GM19452 (cell line): ENCODE results near the gene ASCL5.
"Not testable (repeated sequence)": the region's sequence is repeated elsewhere in the genome, so short reads cannot be mapped to it uniquely, and the experiment has no call there.

Experiments
- ATAC-seq: cut with Tn5 transposase; IDR thresholded peaks from one replicate; pipeline ENCODE4 v1.9.1; 2021; ENCODE audit not compliant: unreplicated experiment

Gene ASCL5, protein sequence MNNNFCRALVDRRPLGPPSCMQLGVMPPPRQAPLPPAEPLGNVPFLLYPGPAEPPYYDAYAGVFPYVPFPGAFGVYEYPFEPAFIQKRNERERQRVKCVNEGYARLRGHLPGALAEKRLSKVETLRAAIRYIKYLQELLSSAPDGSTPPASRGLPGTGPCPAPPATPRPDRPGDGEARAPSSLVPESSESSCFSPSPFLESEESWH

DNA sequence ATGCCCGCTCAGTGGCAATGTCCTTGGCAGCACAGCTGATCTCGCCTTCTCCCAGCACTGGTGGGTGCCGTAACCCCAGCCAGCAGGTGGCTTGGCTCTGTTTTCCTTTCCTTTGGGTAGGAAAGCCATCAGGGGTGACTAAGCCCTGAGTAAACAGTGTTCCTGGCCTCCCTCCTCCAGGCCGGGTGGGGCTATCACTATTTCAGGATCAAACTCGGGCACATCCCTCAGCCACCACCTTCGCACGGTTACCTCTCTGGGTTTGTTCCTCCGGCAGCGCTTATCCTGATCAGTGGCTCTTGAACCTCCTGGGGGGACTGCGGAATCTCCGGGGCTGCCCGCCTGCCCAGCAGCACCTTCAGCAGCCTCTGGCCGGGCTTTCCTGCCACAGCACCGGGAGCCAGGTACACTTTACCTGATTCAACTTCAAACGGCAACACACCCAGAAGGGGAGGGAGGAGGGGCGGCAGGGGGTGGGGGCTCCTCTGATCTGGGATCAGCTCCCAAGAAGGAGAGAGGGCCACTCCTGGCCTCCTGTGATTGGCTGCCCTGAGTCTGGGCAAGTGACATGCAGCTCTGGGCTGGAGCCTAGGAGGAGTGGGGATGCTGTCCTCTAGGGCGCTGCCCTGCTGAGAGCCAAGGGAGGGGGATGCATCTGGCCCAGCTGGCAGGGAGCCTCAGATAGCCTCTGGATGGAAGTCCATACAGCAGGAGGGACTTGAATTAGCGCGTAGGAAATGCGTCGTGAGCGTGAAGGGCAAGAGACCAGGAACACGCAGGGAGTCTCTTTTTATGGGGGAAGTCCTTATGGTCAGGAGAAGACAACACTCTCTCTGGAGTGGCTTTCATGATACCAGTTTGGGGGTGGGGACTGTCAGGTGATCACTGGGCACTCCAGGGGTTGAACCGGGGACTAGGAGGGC, at the start of gene ASCL5:
TSS of gene ASCL5 (minus strand) at position 353 of the 923 bp plus-strand sequence. CDS start 11,812 bp downstream, outside the sequence.
- no peak for ATAC-seq

DNA sequence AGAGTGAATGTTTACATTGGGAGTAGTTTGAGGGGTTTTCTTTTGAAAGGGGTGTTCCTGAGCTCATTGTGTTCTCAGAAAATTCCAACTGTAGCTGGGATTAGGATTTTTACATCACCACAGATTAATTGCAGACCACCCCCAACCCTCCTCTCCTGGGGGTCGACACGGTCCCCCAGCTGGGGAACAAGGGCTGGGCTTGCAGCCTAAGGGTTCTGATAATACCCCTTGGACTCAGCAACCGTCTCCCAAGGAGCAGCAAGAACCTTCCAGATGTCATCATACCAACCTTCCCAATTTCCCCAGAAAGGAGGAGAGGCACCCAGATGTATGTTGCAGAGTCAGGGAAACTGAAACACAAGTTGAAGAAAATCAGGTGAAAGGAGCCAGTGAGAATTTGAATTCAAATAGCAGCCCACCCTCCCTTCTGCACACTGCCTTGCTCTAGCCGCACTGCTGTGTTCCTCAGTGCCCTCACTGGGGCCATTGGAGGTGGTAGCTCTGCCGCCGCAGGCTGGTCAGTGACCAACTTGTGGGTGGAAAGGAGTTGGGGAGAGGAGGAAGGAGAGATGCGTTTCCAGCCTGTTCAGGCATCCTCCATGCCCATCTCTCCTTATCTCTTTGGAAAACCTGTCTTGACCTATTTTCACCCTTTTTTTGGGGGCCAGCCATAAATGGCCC, 49.0 kb upstream of the ASCL5 start:
- ATAC-seq = no peak

DNA sequence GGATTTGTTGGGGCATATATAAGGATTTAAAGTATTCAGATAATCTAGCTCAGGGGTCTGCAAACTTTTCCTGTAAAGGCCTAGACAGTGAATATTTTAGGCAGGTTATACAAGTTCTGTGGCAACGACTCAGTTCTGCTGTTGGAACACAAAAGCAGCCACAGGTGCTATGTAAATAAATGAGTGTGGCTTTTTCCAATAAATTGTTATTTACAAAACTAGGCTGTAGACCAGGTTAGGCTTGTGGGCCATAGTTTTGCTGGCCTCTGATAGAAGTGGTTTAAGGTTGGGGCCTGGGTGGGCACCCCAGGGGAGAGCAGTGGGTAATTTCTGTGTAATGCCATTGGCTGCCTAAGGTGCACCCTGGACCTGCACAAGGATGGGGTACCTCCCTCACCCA, 46.8 kb upstream of the ASCL5 start:
- no peak for ATAC-seq

GRCh38 chr1:201172999-201173610, 46.1 kb upstream of the ASCL5 start:
- ATAC-seq = no peak

GRCh38 chr1:201172326-201172725, 45.3 kb upstream of the ASCL5 start:
- ATAC-seq = no peak

GRCh38 chr1:201171063-201172036, 44.4 kb upstream of the ASCL5 start:
- peak; percentile 35 for ATAC-seq

DNA sequence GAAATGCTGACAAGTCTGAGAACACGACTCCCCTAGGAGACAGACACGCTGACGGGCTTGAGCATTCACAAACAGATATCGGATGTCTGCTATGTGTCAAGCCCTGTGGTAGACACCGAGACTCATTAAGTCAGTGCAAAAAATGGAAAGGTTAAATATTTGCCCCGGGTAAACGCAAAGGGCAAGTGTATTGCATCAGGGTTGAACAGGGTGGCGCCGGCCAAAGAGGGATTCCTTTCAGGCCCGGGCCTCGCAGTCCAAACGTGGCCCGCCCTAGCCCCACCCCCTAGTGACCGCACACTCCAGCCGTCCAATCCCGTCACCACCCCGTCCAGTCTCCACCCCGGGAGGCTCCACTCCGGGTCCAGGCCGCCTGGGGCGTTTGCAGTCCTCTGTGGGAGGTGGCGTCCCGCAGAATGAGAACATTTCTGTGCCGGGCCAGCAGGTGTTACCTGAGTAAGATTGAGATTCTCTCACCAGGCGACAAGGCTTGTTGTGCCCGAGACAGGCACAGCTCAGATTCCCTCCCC, 43.6 kb upstream of the ASCL5 start:
- peak; percentile 96 for ATAC-seq

DNA sequence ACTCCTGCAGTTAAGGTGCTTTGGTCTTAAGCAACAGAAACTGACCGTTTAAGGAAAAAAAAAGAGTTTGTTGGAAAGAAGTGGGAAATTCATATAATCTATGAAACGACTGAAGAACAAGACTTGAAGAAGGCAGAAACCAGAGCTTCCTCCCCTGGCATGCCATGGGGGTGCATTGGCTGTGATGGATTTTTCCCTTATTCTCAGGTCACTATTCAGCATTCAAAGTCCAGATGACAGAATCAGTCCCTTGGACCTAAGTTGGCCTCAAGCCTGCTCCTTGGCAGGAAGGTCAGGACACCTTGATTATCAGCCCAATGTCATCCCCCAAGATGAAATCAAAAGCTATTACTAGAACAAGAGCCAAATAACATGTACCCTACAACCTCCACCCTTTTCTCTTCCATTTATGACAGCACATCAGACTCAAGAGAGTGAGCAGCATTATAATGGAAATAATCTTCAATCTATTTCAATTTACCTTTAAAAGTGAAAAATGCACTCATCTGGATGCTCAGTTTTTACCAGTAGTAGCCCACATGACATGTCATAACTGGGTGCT, 43.1 kb upstream of the ASCL5 start:
- ATAC-seq = no peak

DNA sequence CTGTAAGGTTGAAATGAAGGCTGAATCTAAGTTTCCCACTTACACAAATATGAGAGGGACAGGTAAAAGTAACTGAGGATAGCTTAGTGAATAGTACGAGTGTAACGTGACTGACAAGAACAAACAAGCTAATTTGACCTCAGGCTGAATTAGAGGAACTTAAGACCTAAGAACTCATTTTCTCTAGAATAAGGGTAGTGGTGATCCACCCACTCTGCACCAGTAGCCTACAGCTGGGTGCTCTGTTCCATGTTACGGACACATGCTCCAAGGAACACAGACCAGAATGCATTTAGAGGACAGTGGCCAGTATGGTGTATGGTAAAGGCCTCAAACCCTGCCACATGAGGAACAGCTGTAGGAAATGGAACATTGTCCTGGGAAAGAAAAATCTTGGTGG, 42.2 kb upstream of the ASCL5 start:
- ATAC-seq = no peak

GRCh38 chr1:201167041-201167991, 40.3 kb upstream of the ASCL5 start:
- ATAC-seq = no peak

DNA sequence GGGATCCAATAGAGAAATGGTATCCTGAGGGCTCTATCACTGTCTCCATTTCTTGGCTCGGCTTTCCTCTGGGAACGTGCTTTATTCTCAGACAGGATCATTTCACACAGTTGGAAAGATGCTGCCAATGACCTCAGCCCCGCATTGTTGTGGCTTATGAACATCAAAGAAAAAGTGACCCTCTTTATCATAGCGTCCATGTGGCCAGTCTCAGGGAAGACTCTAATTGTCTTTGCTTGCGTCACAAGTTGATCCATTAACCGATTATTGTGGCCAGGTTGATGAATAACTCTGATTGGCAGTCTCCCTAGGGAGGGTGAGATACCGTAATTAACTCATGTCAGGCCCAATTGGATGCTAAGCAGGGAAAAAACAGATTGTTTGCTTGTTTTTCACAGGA, 37.7 kb upstream of the ASCL5 start:
- no peak for ATAC-seq

GRCh38 chr1:201163707-201164106, 36.7 kb upstream of the ASCL5 start:
- ATAC-seq = no peak

GRCh38 chr1:201163036-201163435, 36.1 kb upstream of the ASCL5 start:
- ATAC-seq = not testable (repeated sequence)

- ATAC-seq = no peak
Observed at GRCh38 chr1:201157949-201158348, 31.0 kb upstream of the ASCL5 start.

DNA sequence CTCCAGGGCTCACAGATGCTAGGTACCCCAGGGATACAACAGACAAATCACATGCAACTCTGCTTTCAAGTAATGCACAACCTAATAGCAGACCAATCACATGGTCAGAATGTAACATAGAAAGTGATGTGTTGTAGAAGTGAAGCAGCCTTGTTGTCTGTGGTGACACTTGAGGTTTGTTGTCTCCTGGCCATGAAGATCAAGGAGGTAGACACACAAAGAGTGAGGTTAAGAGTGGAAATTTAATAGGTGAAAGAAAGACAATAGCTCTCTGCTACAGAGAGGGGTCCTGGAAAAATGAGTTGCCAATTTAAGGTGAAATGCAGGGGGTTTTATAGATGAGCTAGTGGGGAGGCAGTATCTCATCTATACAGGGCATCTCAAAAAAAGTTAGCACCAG, 29.8 kb upstream of the ASCL5 start:
- no peak for ATAC-seq

DNA sequence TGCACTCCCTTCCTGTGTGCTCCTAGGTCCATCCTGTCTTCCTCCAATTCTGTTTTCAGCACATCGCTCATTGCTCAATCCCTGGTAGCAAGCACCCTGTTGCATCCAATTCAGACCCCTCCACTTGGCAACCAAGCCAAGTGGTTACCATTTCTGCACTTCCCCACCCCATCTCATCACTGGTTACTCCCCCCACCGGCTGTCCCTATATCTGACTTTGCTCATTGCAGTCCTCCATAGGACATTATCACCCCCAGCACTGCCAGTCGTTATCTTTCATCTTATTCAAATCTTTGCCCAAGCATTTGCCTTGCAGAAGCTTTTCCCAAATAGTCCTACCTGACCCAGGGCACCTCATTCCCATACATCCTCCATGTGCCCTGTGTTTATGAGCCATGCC, 29.4 kb upstream of the ASCL5 start:
- no peak for ATAC-seq

DNA sequence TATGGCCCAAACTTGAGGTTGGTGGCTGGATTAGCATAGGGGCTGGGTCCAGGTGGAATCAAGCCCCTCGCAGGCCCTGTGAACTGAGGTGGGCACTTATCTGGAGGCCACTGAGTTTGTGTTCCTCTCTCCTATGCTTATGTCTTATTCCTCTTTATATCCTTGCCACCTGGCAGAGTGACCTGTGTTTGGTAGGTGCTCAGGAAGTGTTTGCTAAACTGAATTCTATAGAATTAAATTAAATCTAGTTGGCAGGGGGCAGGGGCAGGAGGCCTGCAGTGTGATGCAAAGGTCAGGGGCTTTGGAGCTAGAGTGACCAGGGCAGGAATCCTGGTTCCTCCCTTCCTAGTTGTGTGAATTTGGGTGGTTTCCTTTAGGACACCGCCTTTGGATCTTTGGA, 28.4 kb upstream of the ASCL5 start:
- ATAC-seq = no peak

DNA sequence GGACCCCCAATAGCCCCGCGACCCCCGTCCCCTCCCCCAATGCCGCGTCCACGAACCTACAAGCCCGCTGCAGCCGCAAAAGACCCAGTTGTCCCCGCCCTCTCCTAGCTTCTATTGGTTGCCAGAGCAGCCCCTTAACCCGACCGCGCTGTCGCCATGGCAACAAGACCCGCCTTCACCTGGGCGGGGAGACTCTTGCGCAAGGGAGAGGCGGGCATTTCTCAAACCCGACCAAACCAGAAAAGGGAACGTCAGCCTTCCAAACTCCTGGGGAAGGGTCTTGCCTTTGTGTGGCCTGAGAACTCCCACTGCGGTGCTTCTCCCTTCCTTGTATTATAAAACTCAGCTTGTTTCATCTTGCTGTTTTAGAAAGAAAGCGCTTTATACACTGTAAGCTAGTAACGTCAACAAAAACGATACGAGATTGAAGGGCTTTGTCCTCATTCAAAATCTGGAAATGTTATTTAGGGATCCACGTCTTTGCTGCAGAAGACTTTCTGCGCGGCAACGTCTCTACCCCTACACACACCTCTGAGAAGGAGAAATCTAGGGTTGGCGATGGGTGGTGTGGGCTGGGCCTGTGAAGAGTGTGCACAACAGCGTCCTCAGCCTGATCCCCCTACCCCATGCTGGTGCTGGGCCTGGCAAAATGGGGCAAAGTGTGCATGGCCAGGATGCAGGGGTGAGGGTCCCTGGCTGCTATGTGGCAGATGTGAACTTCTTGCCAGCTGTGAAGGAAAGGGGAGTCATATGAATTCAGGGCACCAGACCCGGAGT, 27.6 kb upstream of the ASCL5 start, which contains the start of gene TMEM9:
TSS of gene TMEM9 (minus strand) at position 86 of the 777 bp plus-strand sequence. CDS start 551 bp downstream, outside the sequence.
- ATAC-seq = peak; percentile 98
